GM12878 (cell line): ENCODE results near the gene SLC6A20. TPM values are rescaled to one million over a fixed set of nuclear protein-coding genes. Genes with fewer than 3 reads are reported as not detected.

Experiments used
- ATAC-seq: fragments of 200-7000 bp; cut with Tn5 transposase; 3 replicates; pipeline ENCODE4 v1.9.1; 2020; ENCODE audit warnings: mild to moderate bottlenecking, moderate library complexity
- BruUV-seq: library from RNA; stranded (reverse); fragments of 400-500 nt; replicated peaks from 2 replicates; lab custom pipeline; 2021; lab: Mats Ljungman, UMichigan
- CTCF ChIA-PET: fragments of 300-600 bp; sonication (Branson Sonifier 250); formaldehyde crosslinking; extraction: SDS; loops from one replicate; lab custom pipeline; 2021; ENCODE audit warnings: inconsistent platforms; lab: Yijun Ruan, JAX
- POLR2A ChIA-PET: fragments of 350-600 bp; formaldehyde crosslinking; extraction: SDS; loops from one replicate; lab custom pipeline; 2021; ENCODE audit warnings: inconsistent platforms; lab: Charles Lee
- RAD21 ChIA-PET: fragments of 300-600 bp; sonication (Branson Sonifier 250); formaldehyde crosslinking; loops from one replicate; lab custom pipeline; 2023; ENCODE audit warnings: antibody characterized with exemption; ENCODE audit not compliant: unreplicated experiment; lab: Charles Lee
- SMC1A ChIA-PET: fragments of 300-600 bp; sonication (Branson Sonifier 250); formaldehyde crosslinking; loops from one replicate; lab custom pipeline; 2023; ENCODE audit not compliant: unreplicated experiment, uncharacterized antibody; lab: Charles Lee
- DNase-seq: peaks from one replicate; pipeline ENCODE4 v3.0.0-alpha.2; 2011; ENCODE audit warnings: low read depth, low spot score
- FAIRE-seq: peaks from 3 replicates; lab custom pipeline; 2011; peaks lifted over from hg19 to GRCh38; lab: Jason Lieb, UNC
- H2AFZ ChIP-seq: 2 replicates; pipeline ENCODE4 v1.6.0; 2011; ENCODE audit warnings: low read depth, low read length, control low read depth; ENCODE audit not compliant: control insufficient read depth
- H3K27ac ChIP-seq: 2 replicates; pipeline ENCODE4 v1.5.1; 2011; ENCODE audit warnings: control low read depth; ENCODE audit not compliant: control insufficient read depth, insufficient read depth
- H3K27me3 ChIP-seq, 2 experiments: replicated peaks in 1 of 2; 2 replicates each; pipeline versions ENCODE4 v1.6.0 to v1.6.1; 2011; ENCODE audit warnings: low read length in 1 of 2; ENCODE audit not compliant: control insufficient read depth in 2 of 2, insufficient read depth in 2 of 2
- H3K36me3 ChIP-seq, 2 experiments: 2 replicates each; pipeline ENCODE4 v1.5.1; 2011; ENCODE audit warnings: low read length in 1 of 2; ENCODE audit not compliant: control insufficient read depth in 2 of 2, insufficient read depth in 2 of 2
- H3K4me1 ChIP-seq: 2 replicates; pipeline ENCODE4 v1.6.1; 2011; ENCODE audit warnings: mild to moderate bottlenecking, low read length, moderate library complexity, mixed read lengths; ENCODE audit not compliant: control insufficient read depth, insufficient read depth
- H3K4me2 ChIP-seq: 2 replicates; pipeline ENCODE4 v1.6.0; 2011; ENCODE audit warnings: control low read depth; ENCODE audit not compliant: control insufficient read depth, insufficient read depth
- H3K4me3 ChIP-seq: fragments of 200-600 bp; sonication (generic); 2 replicates; pipeline ENCODE4 v1.5.1; 2016
- H3K79me2 ChIP-seq: 2 replicates; pipeline ENCODE4 v1.6.0; 2011; ENCODE audit warnings: low read length; ENCODE audit not compliant: control insufficient read depth, insufficient read depth
- H3K9ac ChIP-seq: 2 replicates; pipeline ENCODE4 v1.8.0; 2011; ENCODE audit warnings: low read length, control low read depth, mixed read lengths; ENCODE audit not compliant: control insufficient read depth, insufficient read depth
- H3K9me3 ChIP-seq: replicated peaks from 3 replicates; pipeline ENCODE4 v1.5.1; 2011; ENCODE audit warnings: mild to moderate bottlenecking, low read length; ENCODE audit not compliant: control insufficient read depth, insufficient read depth
- H4K20me1 ChIP-seq: 2 replicates; pipeline ENCODE4 v1.6.0; 2011; ENCODE audit not compliant: control insufficient read depth, insufficient read depth
- ATF7 ChIP-seq: fragments of 450-650 bp; IDR thresholded peaks from 2 replicates; pipeline ENCODE4 v1.6.1; 2016; ENCODE audit warnings: low read depth, mild to moderate bottlenecking
- BCL11A ChIP-seq: IDR thresholded peaks from 2 replicates; pipeline ENCODE4 v1.6.1; 2011; ENCODE audit warnings: low read depth, low read length
- BRCA1 ChIP-seq: IDR thresholded peaks from 2 replicates; pipeline ENCODE4 v1.6.1; 2011; ENCODE audit warnings: low read depth, low read length, improper control_type of control experiment
- GABPA ChIP-seq: IDR thresholded peaks from 2 replicates; pipeline ENCODE4 v1.6.1; 2014; ENCODE audit warnings: antibody characterized with exemption, low read depth, mild to moderate bottlenecking, inconsistent platforms
- HDGF ChIP-seq: fragments of 450-650 bp; IDR thresholded peaks from 2 replicates; pipeline ENCODE4 v1.6.1; 2016; ENCODE audit warnings: antibody characterized with exemption
- WGBS: methylation state at CpG from one replicate; pipeline ENCODE4 v1.1.6; 2016; ENCODE audit warnings: low lambda C conversion rate; ENCODE audit not compliant: insufficient replicate concordance, insufficient coverage; ENCODE audit errors: missing lambda C conversion rate; 5-methylcytosine and 5-hydroxymethylcytosine counted together
- in situ Hi-C: fragments of 300-500 bp; cut with MboI; formaldehyde crosslinking; loops from 9 replicates; pipeline ENCODE4 v1.14.3; 2018; ENCODE audit warnings: mixed read lengths
- intact Hi-C: fragments of 100-400 bp; cut with micrococcal nuclease; formaldehyde crosslinking; loops from one replicate; pipeline ENCODE4 v1.14.2; 2022; ENCODE audit not compliant: unreplicated experiment
- polyA plus RNA-seq, 11 experiments: library from polyadenylated mRNA; depleted of rRNA in 4 of 11; unstranded in 6 of 11; stranded (reverse) in 5 of 11; fragments of >200 nt; fragmentation: Nextera tagmentation in 4 of 11; fragmentation: Illumina TruSeq in 1 of 11; extraction: Ambion mirVana in 4 of 11; extraction: Trizol in 1 of 11; gene quantifications; 1 replicate in 1 of 11; 2 replicates in 10 of 11; pipeline versions ENCODE4 v1.2.1 to v1.2.3, GENCODE V29; 2011 to 2016; ENCODE audit warnings: inconsistent platforms in 2 of 11, missing spikeins in 2 of 11, low read depth in 1 of 11
- total RNA-seq, 4 experiments: library from RNA; depleted of rRNA in 3 of 4; stranded (reverse); fragments of >200 nt in 3 of 4; fragmentation: Illumina TruSeq in 1 of 4; extraction: Trizol in 1 of 4; gene quantifications; 2 replicates each; pipeline versions ENCODE4 v1.2.1 to v1.2.3, GENCODE V29; 2013 to 2021
- TF ChIP-seq, protein P1 (sequence below): IDR thresholded peaks from 2 replicates; pipeline ENCODE4 v1.6.1; 2012; ENCODE audit warnings: low read length, inconsistent platforms
- TF ChIP-seq, protein P2 (sequence below): IDR thresholded peaks from 2 replicates; pipeline ENCODE4 v1.6.1; 2011; ENCODE audit warnings: mild to moderate bottlenecking, low read depth, low read length, moderate library complexity; ENCODE audit not compliant: insufficient replicate concordance
- TF ChIP-seq, protein P3 (sequence below): IDR thresholded peaks from 2 replicates; pipeline ENCODE4 v1.6.1; 2012; ENCODE audit warnings: low read depth, low read length, improper control_type of control experiment
- TF ChIP-seq, protein P4 (sequence below): fragments of 450-650 bp; IDR thresholded peaks from 2 replicates; pipeline ENCODE4 v1.6.1; 2018; ENCODE audit warnings: mild to moderate bottlenecking, low read depth, moderate library complexity; ENCODE audit not compliant: partially characterized antibody
- TF ChIP-seq, protein P5 (sequence below): fragments of 150-350 bp; IDR thresholded peaks from 2 replicates; pipeline ENCODE4 v1.6.1; 2016; ENCODE audit warnings: low read depth, low read length

The SLC6A20 gene
- total and polyA plus RNA-seq, 10 of the 15 experiments (the other 5 are each of a cell fraction or from before 2014, with no cell fraction given): 0.31 to 4.1 (median 1.1) TPM

DNA sequence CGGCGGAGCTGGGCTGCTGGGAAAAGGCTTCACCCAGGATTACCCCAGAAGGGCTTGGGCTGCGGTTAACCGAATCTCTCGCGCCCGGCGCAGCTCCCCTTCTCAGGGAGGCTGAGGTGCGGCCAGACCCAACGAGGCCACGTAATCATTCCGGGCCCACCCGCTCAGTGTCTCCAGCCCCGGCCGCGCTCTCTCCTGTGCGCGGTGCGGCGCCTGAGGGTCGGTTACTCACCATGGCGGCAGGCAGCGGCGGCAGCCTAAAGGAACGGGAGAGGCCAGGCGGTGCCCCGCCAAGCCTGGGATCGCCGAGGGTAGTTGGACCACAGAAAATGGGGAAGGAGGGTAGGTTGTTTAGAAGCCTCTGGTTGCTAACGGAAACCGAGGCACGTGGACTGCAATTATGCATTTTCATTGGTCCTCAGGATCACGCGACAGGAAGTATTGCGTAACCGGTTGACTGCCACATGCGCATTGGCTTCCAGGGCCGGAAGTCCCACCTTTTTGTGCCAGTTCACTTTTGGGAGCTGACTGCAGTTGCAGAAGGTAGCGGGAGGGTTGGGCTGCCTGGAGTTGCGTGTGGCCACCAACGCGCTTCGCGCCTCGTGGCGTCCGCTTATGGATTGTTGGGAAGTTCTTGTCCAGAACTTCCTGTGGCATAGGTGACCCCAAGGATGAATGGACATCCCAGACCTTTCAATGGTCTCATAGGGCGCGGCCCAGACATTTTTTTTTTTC lies 45.6 kb upstream of the SLC6A20 start, which contains the start of gene LZTFL1:
LZTFL1 (minus strand) TSS at position 363 of the 735 bp plus-strand sequence; CDS start at position 235, 128 bp downstream.
- intact Hi-C loops (no loop called here), in situ Hi-C loops (no loop called here)
- FAIRE-seq (peak; percentile 99), DNase-seq (peak; percentile 88), ATAC-seq (peak; percentile 99)
- CTCF ChIA-PET: interaction anchor here (0.6 to 1.7 kb wide), 12 partner anchors 9 to 331 kb away, joined by 3 to 7 read pairs (median 3); partner anchors contain the start of gene CXCR6
- peak within 1 kb of the TSS; percentile 92 for H3K4me3 ChIP-seq
- WGBS: 6% methylated on average over 41 of the region's 49 CpGs
- H3K4me2 ChIP-seq: peak within 1 kb of the TSS; percentile 94
- SMC1A ChIA-PET: interaction anchor here (0.8 to 9.6 kb wide), 19 partner anchors 7 to 100 kb away, joined by 3 to 71 read pairs (median 7); no protein-coding TSS in a partner anchor
- peak within 1 kb of the TSS; percentile 63 for H3K9ac ChIP-seq
- H3K9me3 ChIP-seq: peaks cover 3% of the 10 kb centered on the region; the same call in 1 of the 3 replicates
- H3K27ac ChIP-seq: no peak within 1 kb of the TSS; the same call in 1 of the 2 replicates
- POLR2A ChIA-PET: interaction anchor here (1.0 to 1.7 kb wide), 4 partner anchors 9 to 111 kb away, joined by 3 to 6 read pairs (median 4); no protein-coding TSS in a partner anchor
- H3K79me2 ChIP-seq: no peaks in the 10 kb centered on the region
- no TSS peak for BruUV-seq
- RAD21 ChIA-PET: interaction anchor here (0.5 to 6.9 kb wide), 10 partner anchors 11 to 272 kb away, joined by 3 to 52 read pairs (median 6); no protein-coding TSS in a partner anchor
- no peaks in the 10 kb centered on the region for H4K20me1 ChIP-seq
- H2AFZ ChIP-seq: peak within 1 kb of the TSS; percentile 86
- H3K4me1 ChIP-seq: no peaks in the 10 kb centered on the region; the same call in 1 of the 2 replicates
- no peaks in the 10 kb centered on the region; a peak in 1 of 4 replicates for H3K27me3 ChIP-seq
- H3K36me3 ChIP-seq: no peaks in the 10 kb centered on the region
- TF ChIP-seq, protein P1, sequence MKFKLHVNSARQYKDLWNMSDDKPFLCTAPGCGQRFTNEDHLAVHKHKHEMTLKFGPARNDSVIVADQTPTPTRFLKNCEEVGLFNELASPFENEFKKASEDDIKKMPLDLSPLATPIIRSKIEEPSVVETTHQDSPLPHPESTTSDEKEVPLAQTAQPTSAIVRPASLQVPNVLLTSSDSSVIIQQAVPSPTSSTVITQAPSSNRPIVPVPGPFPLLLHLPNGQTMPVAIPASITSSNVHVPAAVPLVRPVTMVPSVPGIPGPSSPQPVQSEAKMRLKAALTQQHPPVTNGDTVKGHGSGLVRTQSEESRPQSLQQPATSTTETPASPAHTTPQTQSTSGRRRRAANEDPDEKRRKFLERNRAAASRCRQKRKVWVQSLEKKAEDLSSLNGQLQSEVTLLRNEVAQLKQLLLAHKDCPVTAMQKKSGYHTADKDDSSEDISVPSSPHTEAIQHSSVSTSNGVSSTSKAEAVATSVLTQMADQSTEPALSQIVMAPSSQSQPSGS: peak; percentile 49; the same call in 1 of the 2 replicates
- TF ChIP-seq, protein P2, sequence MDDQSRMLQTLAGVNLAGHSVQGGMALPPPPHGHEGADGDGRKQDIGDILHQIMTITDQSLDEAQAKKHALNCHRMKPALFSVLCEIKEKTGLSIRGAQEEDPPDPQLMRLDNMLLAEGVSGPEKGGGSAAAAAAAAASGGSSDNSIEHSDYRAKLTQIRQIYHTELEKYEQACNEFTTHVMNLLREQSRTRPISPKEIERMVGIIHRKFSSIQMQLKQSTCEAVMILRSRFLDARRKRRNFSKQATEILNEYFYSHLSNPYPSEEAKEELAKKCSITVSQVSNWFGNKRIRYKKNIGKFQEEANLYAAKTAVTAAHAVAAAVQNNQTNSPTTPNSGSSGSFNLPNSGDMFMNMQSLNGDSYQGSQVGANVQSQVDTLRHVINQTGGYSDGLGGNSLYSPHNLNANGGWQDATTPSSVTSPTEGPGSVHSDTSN: peak; percentile 32
- TF ChIP-seq, protein P3, sequence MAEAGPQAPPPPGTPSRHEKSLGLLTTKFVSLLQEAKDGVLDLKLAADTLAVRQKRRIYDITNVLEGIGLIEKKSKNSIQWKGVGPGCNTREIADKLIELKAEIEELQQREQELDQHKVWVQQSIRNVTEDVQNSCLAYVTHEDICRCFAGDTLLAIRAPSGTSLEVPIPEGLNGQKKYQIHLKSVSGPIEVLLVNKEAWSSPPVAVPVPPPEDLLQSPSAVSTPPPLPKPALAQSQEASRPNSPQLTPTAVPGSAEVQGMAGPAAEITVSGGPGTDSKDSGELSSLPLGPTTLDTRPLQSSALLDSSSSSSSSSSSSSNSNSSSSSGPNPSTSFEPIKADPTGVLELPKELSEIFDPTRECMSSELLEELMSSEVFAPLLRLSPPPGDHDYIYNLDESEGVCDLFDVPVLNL: no peak
- TF ChIP-seq BCL11A: no peak
- no peak for TF ChIP-seq BRCA1
- peak; percentile 95 for TF ChIP-seq GABPA
- TF ChIP-seq, protein P4, sequence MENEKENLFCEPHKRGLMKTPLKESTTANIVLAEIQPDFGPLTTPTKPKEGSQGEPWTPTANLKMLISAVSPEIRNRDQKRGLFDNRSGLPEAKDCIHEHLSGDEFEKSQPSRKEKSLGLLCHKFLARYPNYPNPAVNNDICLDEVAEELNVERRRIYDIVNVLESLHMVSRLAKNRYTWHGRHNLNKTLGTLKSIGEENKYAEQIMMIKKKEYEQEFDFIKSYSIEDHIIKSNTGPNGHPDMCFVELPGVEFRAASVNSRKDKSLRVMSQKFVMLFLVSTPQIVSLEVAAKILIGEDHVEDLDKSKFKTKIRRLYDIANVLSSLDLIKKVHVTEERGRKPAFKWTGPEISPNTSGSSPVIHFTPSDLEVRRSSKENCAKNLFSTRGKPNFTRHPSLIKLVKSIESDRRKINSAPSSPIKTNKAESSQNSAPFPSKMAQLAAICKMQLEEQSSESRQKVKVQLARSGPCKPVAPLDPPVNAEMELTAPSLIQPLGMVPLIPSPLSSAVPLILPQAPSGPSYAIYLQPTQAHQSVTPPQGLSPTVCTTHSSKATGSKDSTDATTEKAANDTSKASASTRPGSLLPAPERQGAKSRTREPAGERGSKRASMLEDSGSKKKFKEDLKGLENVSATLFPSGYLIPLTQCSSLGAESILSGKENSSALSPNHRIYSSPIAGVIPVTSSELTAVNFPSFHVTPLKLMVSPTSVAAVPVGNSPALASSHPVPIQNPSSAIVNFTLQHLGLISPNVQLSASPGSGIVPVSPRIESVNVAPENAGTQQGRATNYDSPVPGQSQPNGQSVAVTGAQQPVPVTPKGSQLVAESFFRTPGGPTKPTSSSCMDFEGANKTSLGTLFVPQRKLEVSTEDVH: peak; percentile 45
- TF ChIP-seq, protein P5, sequence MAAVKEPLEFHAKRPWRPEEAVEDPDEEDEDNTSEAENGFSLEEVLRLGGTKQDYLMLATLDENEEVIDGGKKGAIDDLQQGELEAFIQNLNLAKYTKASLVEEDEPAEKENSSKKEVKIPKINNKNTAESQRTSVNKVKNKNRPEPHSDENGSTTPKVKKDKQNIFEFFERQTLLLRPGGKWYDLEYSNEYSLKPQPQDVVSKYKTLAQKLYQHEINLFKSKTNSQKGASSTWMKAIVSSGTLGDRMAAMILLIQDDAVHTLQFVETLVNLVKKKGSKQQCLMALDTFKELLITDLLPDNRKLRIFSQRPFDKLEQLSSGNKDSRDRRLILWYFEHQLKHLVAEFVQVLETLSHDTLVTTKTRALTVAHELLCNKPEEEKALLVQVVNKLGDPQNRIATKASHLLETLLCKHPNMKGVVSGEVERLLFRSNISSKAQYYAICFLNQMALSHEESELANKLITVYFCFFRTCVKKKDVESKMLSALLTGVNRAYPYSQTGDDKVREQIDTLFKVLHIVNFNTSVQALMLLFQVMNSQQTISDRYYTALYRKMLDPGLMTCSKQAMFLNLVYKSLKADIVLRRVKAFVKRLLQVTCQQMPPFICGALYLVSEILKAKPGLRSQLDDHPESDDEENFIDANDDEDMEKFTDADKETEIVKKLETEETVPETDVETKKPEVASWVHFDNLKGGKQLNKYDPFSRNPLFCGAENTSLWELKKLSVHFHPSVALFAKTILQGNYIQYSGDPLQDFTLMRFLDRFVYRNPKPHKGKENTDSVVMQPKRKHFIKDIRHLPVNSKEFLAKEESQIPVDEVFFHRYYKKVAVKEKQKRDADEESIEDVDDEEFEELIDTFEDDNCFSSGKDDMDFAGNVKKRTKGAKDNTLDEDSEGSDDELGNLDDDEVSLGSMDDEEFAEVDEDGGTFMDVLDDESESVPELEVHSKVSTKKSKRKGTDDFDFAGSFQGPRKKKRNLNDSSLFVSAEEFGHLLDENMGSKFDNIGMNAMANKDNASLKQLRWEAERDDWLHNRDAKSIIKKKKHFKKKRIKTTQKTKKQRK: peak; percentile 20; the same call in 1 of the 2 replicates
- TF ChIP-seq ATF7: peak; percentile 95
- TF ChIP-seq HDGF: 0 out of 2 replicates have a peak, but pooled peaks have one; percentile 32
